Left cardiac atrium (tissue), 4 donors: ENCODE results near the gene ZNF143. TPM values are rescaled to one million over a fixed set of nuclear protein-coding genes. Genes with fewer than 3 reads are reported as not detected.
A peak's percentile ranks its signal among the peaks of the same experiment; 100 is the strongest.

Experiments
- ATAC-seq, 2 donors: fragments of 200-7000 bp; cut with Tn5 transposase; one replicate each; pipeline ENCODE4 v1.9.1; 2020; ENCODE audit warnings: mild to moderate bottlenecking in 2 of 2, moderate library complexity in 2 of 2
- DNase-seq: peaks from one replicate; pipeline ENCODE4 v3.0.0-alpha.2; 2020
- intact Hi-C, 2 donors: fragments of 100-400 bp; cut with DNase I; formaldehyde crosslinking; loops; one replicate each; pipeline versions ENCODE4 v1.14.1 to v1.15.1; 2022 to 2023
- total RNA-seq, 2 donors: library from RNA; stranded (reverse); fragmentation: NEBNext Ultra II Directional; extraction: Animal tissue kit (Norgen Biotek cat#: 25700); gene quantifications; one replicate each; pipeline ENCODE4 v1.2.1, GENCODE V29; 2021
- donor health status: DM: no; HTN: yes; CAD: no.
- donor health status: DM: no; HTN: yes; CAD: no; lungs with severe emphysema.
- donor health status: DM: yes; HTN: yes; CAD: no.
- donor health status: Dilated cardiomyopathy.

Gene ZNF143
- total RNA-seq, 2 donors from 2014 or later = 22.2 to 24.0 TPM

DNA sequence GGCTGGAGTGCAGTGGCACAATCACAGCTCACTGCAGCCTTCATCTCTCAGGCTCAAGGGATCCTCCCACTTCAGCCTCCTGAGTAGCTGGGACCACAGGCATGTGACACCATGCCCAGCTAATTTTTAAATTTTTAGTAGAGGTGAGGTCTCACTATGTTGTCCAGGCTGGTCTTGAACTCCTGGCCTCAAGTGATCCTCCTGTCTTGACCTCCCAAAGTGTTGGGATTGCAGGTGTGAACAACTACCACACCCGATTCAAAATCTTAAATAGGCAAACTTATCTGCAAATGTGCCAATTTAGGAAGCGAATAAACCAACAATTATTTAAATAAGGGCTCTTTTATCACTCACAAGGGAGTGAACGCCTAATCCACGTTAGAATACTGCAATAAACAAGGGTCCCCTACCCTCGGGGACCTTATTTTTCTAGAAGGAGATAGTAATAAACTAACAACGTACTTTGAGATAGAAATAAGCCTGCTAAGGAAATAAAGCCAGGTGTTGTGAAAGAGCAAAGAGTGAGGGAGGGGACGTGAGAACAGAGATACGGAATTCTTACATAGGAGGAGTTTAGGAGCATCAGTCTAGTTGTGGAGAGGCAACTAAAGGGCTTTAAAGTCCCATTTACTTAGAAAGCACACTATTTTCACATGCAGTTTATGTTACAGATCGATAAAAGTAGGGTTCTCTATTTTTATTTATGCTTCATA, 109.7 kb downstream of the ZNF143 start:
- DNase-seq (no peak), ATAC-seq (no peak)
- intact Hi-C loops = no loop called here

DNA sequence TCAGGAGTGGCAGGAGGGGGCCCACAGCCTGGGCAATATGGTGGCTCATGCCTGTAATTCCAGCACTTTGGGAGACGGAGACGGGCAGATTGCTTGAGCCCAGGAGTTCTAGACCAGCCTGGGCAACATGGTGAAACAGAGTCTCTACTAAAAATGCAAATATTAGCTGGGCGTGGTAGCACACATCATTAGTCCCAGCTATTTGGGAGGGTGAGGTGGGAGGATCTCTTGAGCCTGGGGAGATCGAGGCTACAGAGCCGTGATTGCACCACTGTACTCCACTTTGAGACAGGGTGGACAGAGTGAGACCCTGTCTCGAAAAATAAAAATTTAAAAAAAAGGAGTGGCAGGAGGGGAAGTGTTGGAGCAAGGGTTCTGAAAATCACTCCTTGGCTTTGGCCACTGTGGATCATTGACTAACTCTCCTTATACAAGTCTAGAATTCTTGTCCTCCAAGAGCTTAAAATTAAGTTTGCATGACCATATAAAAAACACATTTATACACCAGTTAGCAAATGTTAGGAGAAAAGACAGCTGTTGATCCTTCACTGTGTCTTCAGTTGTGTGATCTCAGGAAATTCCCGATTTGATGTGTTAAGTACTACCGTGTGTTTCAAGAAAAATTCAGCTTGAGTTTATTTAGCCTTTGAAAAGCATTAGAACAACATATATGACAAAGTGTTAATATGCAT, 110.4 kb downstream of the ZNF143 start:
- intact Hi-C loops = no loop called here
- no peak for ATAC-seq
- DNase-seq = no peak

DNA sequence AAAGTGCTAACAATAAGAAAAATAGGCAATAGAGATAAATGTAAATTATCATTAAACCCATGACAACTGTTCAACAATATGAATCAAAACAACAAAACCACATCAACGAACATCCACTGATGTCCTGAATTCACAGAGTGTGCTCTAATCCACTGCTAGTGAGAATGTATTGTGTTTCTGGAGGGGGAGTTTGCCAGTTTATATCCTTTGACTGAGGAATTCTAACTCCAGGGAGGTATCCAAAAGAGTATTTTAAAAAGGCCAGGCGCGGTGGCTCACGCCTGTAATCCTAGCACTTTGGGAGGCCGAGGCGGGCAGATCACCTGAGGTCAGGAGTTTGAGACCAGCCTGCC, 110.9 kb downstream of the ZNF143 start:
- ATAC-seq (no peak), DNase-seq (no peak)
- intact Hi-C loops = no loop called here

- intact Hi-C loops = no loop called here
- ATAC-seq (peak; percentile 95 to 97), DNase-seq (peak; percentile 97)
These were observed 112.4 kb downstream of the ZNF143 start, which contains the start of gene WEE1 for GRCh38 chr11:9573052-9573774. WEE1 (plus strand) TSS chr11:9573670; CDS start chr11:9573934, 264 bp downstream.

- DNase-seq (peak; percentile 40), ATAC-seq (peak in 1 of 2 donors; percentile 12)
- intact Hi-C loops = no loop called here
These were observed 113.2 kb downstream of the ZNF143 start for GRCh38 chr11:9573775-9574621.

- DNase-seq = peak; percentile 60
- intact Hi-C loops = no loop called here
- ATAC-seq = no peak
These were observed 113.9 kb downstream of the ZNF143 start for GRCh38 chr11:9574622-9575259.

GRCh38 chr11:9575260-9576240, 114.7 kb downstream of the ZNF143 start:
- DNase-seq (peak; percentile 59), ATAC-seq (peak; percentile 38 to 45)
- intact Hi-C loops = no loop called here

- ATAC-seq (no peak), DNase-seq (no peak)
- intact Hi-C loops = no loop called here
These were observed 116.0 kb downstream of the ZNF143 start for GRCh38 chr11:9576701-9577381.

DNA sequence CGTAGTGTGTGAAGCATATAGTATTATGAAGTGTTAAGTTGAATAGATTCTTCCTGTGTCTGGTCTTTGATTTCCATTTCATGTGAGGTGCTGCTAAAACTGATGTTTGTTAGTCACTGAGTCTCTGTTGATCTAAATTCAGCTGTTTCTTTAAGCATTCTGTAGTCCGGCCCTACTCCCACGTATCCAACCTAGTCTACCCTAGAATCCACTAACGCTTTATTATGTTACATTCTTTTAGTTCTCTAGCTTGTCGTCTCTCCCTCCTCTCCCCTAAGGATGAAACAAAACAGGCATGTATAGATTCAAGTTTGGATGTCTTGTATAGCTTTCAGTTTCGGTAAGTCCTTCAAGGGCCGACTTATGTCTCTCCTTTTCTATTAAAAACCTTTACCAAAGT, 116.7 kb downstream of the ZNF143 start:
- intact Hi-C loops = no loop called here
- DNase-seq = no peak
- ATAC-seq = no peak

Other genes starting within 250 kb of the ZNF143 start
- 10 to 100 TPM; 71.5 to 90.0 TPM for gene DENND5A, start 195.7 kb upstream of the ZNF143 start, total RNA-seq
- 10 to 100 TPM; 18.3 to 20.7 TPM for gene TMEM41B, start 146.4 kb upstream of the ZNF143 start, total RNA-seq
- 100 to 1,000 TPM in 1 of 2 donors, 10 to 100 TPM in 1; 92.1 to 117 TPM for gene IPO7, start 76.4 kb upstream of the ZNF143 start, total RNA-seq
- gene WEE1, start 112.7 kb downstream of the ZNF143 start, total RNA-seq = 10 to 100 TPM; 25.3 to 53.7 TPM
- 10 to 100 TPM; 27.4 to 37.7 TPM for gene SWAP70, start 203.1 kb downstream of the ZNF143 start, total RNA-seq